ENCODE results near the gene MRPL18.

DNA sequence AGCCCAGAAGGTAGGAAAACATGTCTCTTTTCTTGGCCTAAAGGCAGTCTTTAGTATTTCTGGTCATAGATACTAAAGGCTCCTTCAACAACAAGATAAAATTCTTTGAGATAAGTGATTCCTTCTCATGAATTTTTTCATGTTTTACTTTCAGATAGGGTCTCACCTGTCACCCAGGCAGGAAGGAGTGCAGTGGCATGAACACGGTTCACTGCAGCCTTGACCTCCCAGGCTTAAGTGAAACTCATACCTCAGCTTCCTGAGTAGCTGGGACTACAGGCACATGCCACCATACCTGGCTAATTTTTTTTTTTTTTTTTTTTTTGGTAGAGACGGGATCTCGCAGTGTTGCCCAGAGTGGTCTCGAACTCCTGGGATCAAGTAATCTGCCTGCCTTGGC lies 18.9 kb downstream of the MRPL18 start:
- TF ChIP-seq, protein P1, sequence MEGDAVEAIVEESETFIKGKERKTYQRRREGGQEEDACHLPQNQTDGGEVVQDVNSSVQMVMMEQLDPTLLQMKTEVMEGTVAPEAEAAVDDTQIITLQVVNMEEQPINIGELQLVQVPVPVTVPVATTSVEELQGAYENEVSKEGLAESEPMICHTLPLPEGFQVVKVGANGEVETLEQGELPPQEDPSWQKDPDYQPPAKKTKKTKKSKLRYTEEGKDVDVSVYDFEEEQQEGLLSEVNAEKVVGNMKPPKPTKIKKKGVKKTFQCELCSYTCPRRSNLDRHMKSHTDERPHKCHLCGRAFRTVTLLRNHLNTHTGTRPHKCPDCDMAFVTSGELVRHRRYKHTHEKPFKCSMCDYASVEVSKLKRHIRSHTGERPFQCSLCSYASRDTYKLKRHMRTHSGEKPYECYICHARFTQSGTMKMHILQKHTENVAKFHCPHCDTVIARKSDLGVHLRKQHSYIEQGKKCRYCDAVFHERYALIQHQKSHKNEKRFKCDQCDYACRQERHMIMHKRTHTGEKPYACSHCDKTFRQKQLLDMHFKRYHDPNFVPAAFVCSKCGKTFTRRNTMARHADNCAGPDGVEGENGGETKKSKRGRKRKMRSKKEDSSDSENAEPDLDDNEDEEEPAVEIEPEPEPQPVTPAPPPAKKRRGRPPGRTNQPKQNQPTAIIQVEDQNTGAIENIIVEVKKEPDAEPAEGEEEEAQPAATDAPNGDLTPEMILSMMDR (IDR thresholded peaks at IDR 0.05), result no peak
- no peak for TF ChIP-seq EP300 (IDR thresholded peaks at IDR 0.05)
- TF ChIP-seq POLR2A (IDR thresholded peaks at IDR 0.05), result no peak
